Coronary artery (tissue), 2 donors: Measurements from ENCODE around the gene TIMM17B.
"Not testable (repeated sequence)": the region's sequence is repeated elsewhere in the genome, so short reads cannot be mapped to it uniquely, and the experiment has no call there.

Experiments
- DNase-seq: peaks from one replicate; pipeline ENCODE4 v3.0.0-alpha.2; 2017; ENCODE audit warnings: low spot score
- H3K27ac ChIP-seq, 2 donors: fragments of 200-600 bp; sonication (generic); one replicate each; pipeline ENCODE4 v1.5.1; 2016 to 2019
- H3K4me3 ChIP-seq: fragments of 200-600 bp; sonication (generic); 2 replicates; pipeline ENCODE4 v1.5.1; 2016; ENCODE audit warnings: mild to moderate bottlenecking, moderate library complexity
- TF ChIP-seq, protein P1 (sequence below): fragments of 200-600 bp; sonication (generic); IDR thresholded peaks from one replicate; pipeline ENCODE4 v1.5.1; 2019; ENCODE audit warnings: antibody characterized with exemption

Gene TIMM17B

DNA sequence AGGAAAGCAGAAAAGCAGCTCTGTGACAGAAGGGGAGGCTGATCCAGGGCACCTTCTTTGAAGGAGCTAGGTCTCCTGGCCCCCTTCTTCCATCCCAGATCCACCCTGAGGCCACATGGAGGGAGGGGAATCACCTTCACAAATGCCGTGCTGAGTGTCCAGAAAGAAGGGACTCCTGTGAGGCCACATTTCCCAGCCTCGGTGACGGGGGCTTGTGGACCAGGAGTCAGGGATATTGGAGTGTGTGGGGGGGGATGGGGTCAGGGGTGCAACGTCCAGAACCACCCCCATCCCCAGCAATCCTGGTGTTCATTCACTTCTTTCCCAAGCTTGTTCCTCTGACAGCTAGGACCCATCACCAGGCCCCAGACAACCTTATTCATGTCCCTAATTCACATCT is 4.7 kb downstream of the TIMM17B start:
- TF ChIP-seq, protein P1, sequence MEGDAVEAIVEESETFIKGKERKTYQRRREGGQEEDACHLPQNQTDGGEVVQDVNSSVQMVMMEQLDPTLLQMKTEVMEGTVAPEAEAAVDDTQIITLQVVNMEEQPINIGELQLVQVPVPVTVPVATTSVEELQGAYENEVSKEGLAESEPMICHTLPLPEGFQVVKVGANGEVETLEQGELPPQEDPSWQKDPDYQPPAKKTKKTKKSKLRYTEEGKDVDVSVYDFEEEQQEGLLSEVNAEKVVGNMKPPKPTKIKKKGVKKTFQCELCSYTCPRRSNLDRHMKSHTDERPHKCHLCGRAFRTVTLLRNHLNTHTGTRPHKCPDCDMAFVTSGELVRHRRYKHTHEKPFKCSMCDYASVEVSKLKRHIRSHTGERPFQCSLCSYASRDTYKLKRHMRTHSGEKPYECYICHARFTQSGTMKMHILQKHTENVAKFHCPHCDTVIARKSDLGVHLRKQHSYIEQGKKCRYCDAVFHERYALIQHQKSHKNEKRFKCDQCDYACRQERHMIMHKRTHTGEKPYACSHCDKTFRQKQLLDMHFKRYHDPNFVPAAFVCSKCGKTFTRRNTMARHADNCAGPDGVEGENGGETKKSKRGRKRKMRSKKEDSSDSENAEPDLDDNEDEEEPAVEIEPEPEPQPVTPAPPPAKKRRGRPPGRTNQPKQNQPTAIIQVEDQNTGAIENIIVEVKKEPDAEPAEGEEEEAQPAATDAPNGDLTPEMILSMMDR: no peak
- no peak for DNase-seq

DNA sequence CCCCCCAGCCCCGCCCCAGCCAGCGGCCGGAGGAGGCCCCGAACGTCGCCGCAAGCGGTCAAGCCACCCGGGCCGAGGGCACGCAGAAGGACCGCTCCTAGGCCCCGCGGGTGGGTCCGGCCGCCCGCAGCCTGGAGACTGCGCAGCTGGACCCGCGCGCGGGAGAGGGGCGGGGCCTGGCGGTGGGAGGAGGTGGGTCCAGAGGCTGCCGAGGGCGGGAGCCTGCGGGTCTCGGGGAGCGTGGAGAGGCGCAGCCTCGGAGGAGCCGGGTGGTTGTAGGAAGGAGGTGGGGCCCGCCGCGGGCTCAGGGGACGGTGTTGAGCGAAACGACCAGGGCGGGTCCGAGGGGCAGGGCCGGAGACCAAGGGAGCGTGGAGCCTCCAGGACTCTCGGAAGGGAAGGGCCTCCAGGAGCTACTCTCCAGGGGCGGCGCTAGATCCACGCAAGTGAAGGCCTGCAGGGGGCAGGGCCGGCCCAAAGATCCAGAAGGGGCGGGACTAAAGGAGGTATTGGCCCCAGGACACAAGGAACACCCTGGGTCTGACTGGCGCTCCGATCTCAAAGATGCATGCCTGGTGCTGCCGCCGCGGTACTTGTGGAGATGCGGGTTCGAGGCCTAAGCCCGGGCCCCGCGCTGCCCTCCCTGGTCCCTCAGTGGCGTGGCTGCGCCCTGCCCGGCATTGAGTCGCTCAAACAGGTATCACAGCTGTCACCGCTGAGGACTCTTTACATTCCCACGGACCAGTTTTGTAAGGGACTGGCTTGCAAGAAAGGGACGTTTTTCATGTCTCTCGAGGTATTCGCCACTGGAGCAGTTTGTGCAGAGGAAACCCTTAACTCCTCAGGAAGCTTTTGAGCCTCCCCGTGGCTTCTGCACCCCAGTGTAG is 5.9 kb downstream of the TIMM17B start:
- peak; percentile 93 for DNase-seq
- TF ChIP-seq, protein P1: no peak
- peak overlapping the region; percentile 75 for H3K4me3 ChIP-seq
- peak overlapping the region; percentile 67 to 84 for H3K27ac ChIP-seq

More for the DNA sequence above, 4.7 kb downstream of the TIMM17B start:
- no peak overlapping the region for H3K27ac ChIP-seq
- no peak overlapping the region for H3K4me3 ChIP-seq

DNA sequence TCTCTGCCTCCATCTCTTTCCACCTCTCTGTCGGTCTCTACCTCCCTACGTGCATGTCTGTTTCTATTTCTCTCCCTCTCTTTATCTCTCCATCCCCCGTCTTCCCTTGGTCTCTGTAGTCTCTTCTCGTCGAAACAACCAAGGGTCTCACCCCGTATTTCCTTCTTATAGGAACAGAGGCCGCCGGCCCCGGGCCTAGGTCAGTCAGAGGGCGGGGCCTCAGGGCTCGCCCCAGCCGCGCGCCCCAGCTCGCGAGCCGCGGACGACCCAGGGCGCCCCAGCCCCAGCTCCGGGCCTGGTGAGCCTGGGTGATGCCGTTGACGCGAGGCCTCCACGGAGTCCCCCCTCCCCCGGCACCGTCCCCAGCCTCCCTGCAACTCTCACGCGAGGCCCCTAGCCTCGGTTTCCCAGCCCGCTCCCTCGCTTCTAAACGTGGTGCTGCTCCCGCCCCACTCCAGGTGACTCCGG is 6.6 kb downstream of the TIMM17B start:
- TF ChIP-seq, protein P1: no peak
- Histone ChIP-seq H3K4me3 (peak overlapping the region; percentile 75), H3K27ac (peak overlapping the region; percentile 67 to 84)
- DNase-seq: no peak

DNA sequence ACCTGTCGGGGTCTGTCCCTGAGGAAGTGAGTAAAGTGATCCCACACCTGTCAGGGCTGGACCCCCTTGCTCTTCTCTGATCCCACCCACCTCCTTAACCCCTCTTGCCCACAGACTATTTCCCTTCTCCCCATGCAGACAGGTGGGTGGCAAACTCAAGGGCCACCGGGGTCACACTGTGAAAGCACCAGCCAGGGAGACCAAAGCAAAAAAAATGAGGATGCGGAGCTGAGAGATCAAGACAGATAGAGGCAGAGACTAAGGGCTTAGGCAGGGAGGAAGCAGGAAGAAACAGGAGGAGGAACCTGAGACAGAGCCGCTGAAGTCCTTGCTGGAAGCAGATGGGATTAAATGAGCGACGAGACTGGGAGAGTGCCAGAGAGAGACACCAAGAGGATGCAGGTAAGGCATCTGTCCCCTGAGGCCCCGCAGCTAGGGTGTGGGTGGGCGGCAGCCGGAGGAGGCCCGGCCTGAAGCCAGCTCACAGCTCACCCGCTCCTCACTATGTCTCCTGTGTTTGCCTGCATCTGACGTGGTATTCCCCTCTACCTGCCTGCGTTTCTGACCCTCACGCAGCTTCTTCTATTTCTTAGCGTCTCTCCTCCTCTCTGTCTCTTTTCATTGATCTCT is 7.2 kb downstream of the TIMM17B start:
- no peak for DNase-seq
- Histone ChIP-seq H3K27ac (peak overlapping the region in 1 of 2 donors; percentile 84), H3K4me3 (peak overlapping the region; percentile 75)
- TF ChIP-seq, protein P1: no peak

DNA sequence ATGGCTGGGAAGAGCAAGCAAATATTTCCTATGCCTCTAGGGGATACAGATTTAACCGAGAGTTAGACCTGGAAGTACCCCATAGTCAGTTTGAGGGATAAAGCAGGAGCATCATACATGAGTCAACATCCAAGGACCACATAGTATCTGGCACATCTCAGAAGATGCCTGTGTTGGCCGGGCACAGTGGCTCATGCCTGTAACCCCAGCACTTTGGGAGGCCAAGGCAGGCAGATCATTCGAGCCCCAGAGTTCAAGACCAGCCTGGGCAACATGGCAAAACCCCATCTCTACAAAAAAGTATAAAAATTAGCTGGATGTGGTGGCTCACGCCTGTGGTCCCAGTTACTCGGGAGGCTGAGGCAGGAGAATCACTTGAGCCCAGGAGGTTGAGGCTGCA is 11.0 kb downstream of the TIMM17B start:
- not testable (repeated sequence) for H3K27ac ChIP-seq, DNase-seq, H3K4me3 ChIP-seq

DNA sequence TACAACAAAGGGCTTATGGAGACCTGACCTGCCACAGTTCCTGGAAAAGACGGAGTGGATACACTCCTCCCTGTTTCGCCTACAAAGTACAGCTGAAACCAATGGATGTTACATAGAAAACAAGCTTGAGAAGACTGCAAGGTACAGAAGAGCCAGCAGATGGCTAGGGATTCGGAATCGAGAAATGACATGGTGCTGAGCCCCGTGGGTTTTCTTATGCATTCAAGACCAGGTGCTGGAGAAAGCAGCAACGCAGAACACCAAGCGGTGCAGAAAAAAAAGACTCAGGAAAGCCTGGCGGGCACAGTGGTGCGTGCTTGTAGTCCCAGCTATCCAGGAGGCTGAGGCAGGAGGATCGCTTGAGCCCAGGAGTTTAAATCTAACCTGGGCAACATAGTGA is 13.8 kb downstream of the TIMM17B start:
- TF ChIP-seq, protein P1: no peak

DNA sequence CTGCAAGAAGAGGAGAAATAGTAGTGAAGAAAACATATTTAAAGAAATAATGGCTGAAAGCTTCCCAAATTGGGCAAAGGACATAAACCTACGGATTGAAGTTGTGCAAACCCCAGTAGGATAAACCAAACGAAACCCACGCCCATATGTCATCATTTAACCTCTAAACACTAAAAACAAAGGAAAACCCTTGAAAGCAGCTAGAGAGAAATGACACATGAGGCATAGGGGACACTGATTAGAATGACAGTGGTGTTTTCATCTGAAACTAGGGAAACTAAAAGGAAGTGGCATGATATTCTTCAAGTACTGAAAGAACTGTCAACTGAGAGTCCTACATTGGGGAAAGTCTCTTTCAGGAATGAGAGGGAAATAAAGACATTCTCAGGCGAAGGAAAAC is 20.6 kb downstream of the TIMM17B start:
- not testable (repeated sequence) for DNase-seq, H3K27ac ChIP-seq, H3K4me3 ChIP-seq

More for the DNA sequence above, 13.8 kb downstream of the TIMM17B start:
- no peak overlapping the region for H3K27ac ChIP-seq
- no peak overlapping the region for H3K4me3 ChIP-seq
- DNase-seq: no peak

DNA sequence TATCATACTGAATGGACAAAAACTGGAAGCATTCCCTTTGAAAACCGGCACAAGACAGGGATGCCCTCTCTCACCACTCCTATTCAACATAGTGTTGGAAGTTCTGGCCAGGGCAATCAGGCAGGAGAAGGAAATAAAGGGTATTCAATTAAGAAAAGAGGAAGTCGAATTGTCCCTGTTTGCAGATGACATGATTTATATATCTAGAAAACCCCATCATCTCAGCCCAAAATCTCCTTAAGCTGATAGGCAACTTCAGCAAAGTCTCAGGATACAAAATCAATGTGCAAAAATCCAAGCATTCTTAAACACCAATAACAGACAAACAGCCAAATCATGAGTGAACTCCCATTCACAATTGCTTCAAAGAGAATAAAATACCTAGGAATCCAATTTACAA is 25.6 kb downstream of the TIMM17B start:
- H3K4me3 ChIP-seq, DNase-seq, H3K27ac ChIP-seq: not testable (repeated sequence)
